K562 (cell line): ENCODE results near the gene POLR3E. TPM values are rescaled to one million over a fixed set of nuclear protein-coding genes. Genes with fewer than 3 reads are reported as not detected.
"Not testable (repeated sequence)": the region's sequence is repeated elsewhere in the genome, so short reads cannot be mapped to it uniquely, and the experiment has no call there.

Experiments used
- ATAC-seq: fragments of 200-7000 bp; cut with Tn5 transposase; 3 replicates; pipeline ENCODE4 v1.9.1; 2020; ENCODE audit warnings: moderate library complexity
- BruUV-seq: library from RNA; stranded (reverse); fragments of 400-500 nt; replicated peaks from 2 replicates; lab custom pipeline; 2021; lab: Mats Ljungman, UMichigan
- CTCF ChIA-PET: fragments of 300-600 bp; formaldehyde crosslinking; extraction: SDS; loops from one replicate; lab custom pipeline; 2021; ENCODE audit warnings: low intra/inter-chr PET ratio; lab: Yijun Ruan, JAX
- POLR2A ChIA-PET: fragments of 300-600, 350-650 bp; sonication (Branson Sonifier 250); formaldehyde crosslinking; extraction: SDS; loops from one replicate; lab custom pipeline; 2021; ENCODE audit warnings: antibody characterized with exemption, inconsistent platforms; lab: Yijun Ruan, JAX
- DNase-seq, 4 experiments: peaks; one replicate each; pipeline versions ENCODE4 v3.0.0 to v3.0.0-alpha.2; 2011 to 2018; ENCODE audit warnings: low spot score in 3 of 4, mixed read lengths in 3 of 4; ENCODE audit errors: extremely low read depth in 1 of 4
- FAIRE-seq: peaks from 2 replicates; lab custom pipeline; 2011; peaks lifted over from hg19 to GRCh38; lab: Jason Lieb, UNC
- H2AFZ ChIP-seq: 2 replicates; pipeline ENCODE4 v1.6.0; 2011; ENCODE audit warnings: low read depth, low read length, control low read depth, inconsistent platforms
- H3K27ac ChIP-seq: fragments of 200-600 bp; 3 replicates; pipeline ENCODE4 v1.8.0; 2011; ENCODE audit warnings: low read depth, mild to moderate bottlenecking, control low read depth, inconsistent platforms, low read length, moderate library complexity, mixed read lengths; ENCODE audit errors: extremely low read depth
- H3K27me3 ChIP-seq, 2 experiments: fragments of 300-600 bp in 1 of 2; 2 replicates in 1 of 2; 3 replicates in 1 of 2; pipeline versions ENCODE4 v1.6.0 to v1.8.0; 2011; ENCODE audit warnings: inconsistent platforms in 2 of 2, low read length in 2 of 2, mild to moderate bottlenecking in 1 of 2, mixed read lengths in 1 of 2, moderate library complexity in 1 of 2; ENCODE audit not compliant: control insufficient read depth in 2 of 2, insufficient read depth in 2 of 2
- H3K36me3 ChIP-seq: fragments of 300-600 bp; 3 replicates; pipeline ENCODE4 v1.8.0; 2011; ENCODE audit warnings: mild to moderate bottlenecking, low read length, inconsistent platforms; ENCODE audit not compliant: control insufficient read depth, insufficient read depth
- H3K4me1 ChIP-seq, 2 experiments: fragments of 200-600 bp in 1 of 2; replicated peaks in 1 of 2; 2 replicates in 1 of 2; 3 replicates in 1 of 2; pipeline versions ENCODE4 v1.5.1 to v1.8.0; 2011; ENCODE audit warnings: inconsistent platforms in 2 of 2, low read length in 2 of 2, mild to moderate bottlenecking in 1 of 2, mixed read lengths in 1 of 2, moderate library complexity in 1 of 2; ENCODE audit not compliant: control insufficient read depth in 2 of 2, insufficient read depth in 2 of 2
- H3K4me2 ChIP-seq: 2 replicates; pipeline ENCODE4 v1.6.1; 2011; ENCODE audit warnings: low read length, control low read depth, inconsistent platforms, mixed read lengths; ENCODE audit not compliant: insufficient read depth
- H3K4me3 ChIP-seq: fragments of 200-600 bp; sonication (generic), shearing (Covaris generic); 2 replicates; pipeline ENCODE4 v1.5.1; 2016; ENCODE audit warnings: control low read depth, inconsistent platforms
- H3K79me2 ChIP-seq: fragments of 200-600 bp; 3 replicates; pipeline ENCODE4 v1.8.0; 2011; ENCODE audit warnings: low read length, inconsistent platforms; ENCODE audit not compliant: control insufficient read depth, insufficient read depth
- H3K9ac ChIP-seq, 2 experiments: 2 replicates each; pipeline versions ENCODE4 v1.6.0 to v1.6.1; 2011; ENCODE audit warnings: low read depth in 2 of 2, low read length in 2 of 2, control low read depth in 1 of 2, inconsistent platforms in 1 of 2, mild to moderate bottlenecking in 1 of 2, mixed read lengths in 1 of 2; ENCODE audit not compliant: insufficient read depth in 1 of 2
- H3K9me1 ChIP-seq: one replicate; pipeline ENCODE4 v1.6.0; 2011; ENCODE audit warnings: inconsistent platforms, mild to moderate bottlenecking, low read length, moderate library complexity; ENCODE audit not compliant: control insufficient read depth, insufficient read depth
- H3K9me3 ChIP-seq: replicated peaks from 2 replicates; pipeline ENCODE4 v1.5.1; 2011; ENCODE audit warnings: low read depth, low read length, inconsistent platforms; ENCODE audit not compliant: control insufficient read depth, insufficient read depth
- H4K20me1 ChIP-seq: replicated peaks from 2 replicates; pipeline ENCODE4 v1.6.1; 2011; ENCODE audit warnings: low read length, inconsistent platforms, mixed read lengths; ENCODE audit not compliant: control insufficient read depth, insufficient read depth
- ARID2 ChIP-seq: fragments of 450-650 bp; IDR thresholded peaks from 2 replicates; pipeline ENCODE4 v1.6.1; 2017; ENCODE audit warnings: antibody characterized with exemption, mild to moderate bottlenecking
- ATF4 ChIP-seq: fragments of 450-650 bp; formaldehyde crosslinking; IDR thresholded peaks from 2 replicates; pipeline ENCODE4 v1.4.0; 2022; ENCODE audit warnings: mild to moderate bottlenecking, moderate library complexity
- CEBPG ChIP-seq, 3 experiments: fragments of 200-800 bp in 1 of 3; sonication (Bioruptor generic) in 1 of 3; sonication (generic) in 1 of 3; formaldehyde crosslinking in 1 of 3; IDR thresholded peaks in 2 of 3; conservative IDR thresholded peaks in 1 of 3; 2 replicates each; pipeline versions ENCODE4 v1.6.1 to v1.8.0; 2016 to 2022; ENCODE audit warnings: missing compliant biosample characterization in 2 of 3, missing genetic modification characterization in 2 of 3, mild to moderate bottlenecking in 1 of 3, missing genetic modification reagents in 1 of 3
- NR3C1 ChIP-seq: sonication (generic); formaldehyde crosslinking; IDR thresholded peaks from 2 replicates; pipeline ENCODE4 v1.8.1; 2022; ENCODE audit warnings: missing genetic modification reagents
- TBP ChIP-seq: optimal IDR thresholded peaks from 2 replicates; pipeline ENCODE3; 2011; ENCODE audit warnings: low read depth, low read length, improper control_type of control experiment
- THAP12 ChIP-seq: fragments of 250-450 bp; sonication (Bioruptor Pico); IDR thresholded peaks from 2 replicates; pipeline ENCODE4 v1.9.0; 2021; ENCODE audit warnings: mild to moderate bottlenecking, inconsistent platforms
- WGBS: fragments of 100-300 bp; shearing (Covaris generic); methylation state at CpG from one replicate; pipeline ENCODE4 v1.1.6; 2016; ENCODE audit warnings: low coverage, mixed read lengths; ENCODE audit not compliant: insufficient coverage; ENCODE audit errors: missing lambda C conversion rate; 5-methylcytosine and 5-hydroxymethylcytosine counted together
- in situ Hi-C: fragments of 300-500 bp; cut with MboI; formaldehyde crosslinking; loops from 4 replicates; pipeline ENCODE4 v1.15.0; 2018; ENCODE audit warnings: inconsistent platforms, mixed read lengths
- intact Hi-C: fragments of 100-400 bp; cut with micrococcal nuclease; formaldehyde crosslinking; loops from 2 replicates; pipeline ENCODE4 v1.14.2; 2022
- polyA plus RNA-seq, 8 experiments: library from polyadenylated mRNA; depleted of rRNA in 4 of 8; stranded (reverse) in 5 of 8; unstranded in 3 of 8; fragments of >200 nt; fragmentation: Nextera tagmentation in 2 of 8; fragmentation: Illumina TruSeq in 1 of 8; extraction: Ambion mirVana in 2 of 8; extraction: Trizol in 1 of 8; gene quantifications; 2 replicates each; pipeline versions ENCODE4 v1.2.1 to v1.2.3, GENCODE V29; 2011 to 2014; ENCODE audit warnings: inconsistent platforms in 1 of 8, missing spikeins in 1 of 8
- total RNA-seq, 7 experiments: library from RNA; depleted of rRNA in 6 of 7; stranded (reverse); fragments of >200 nt in 6 of 7; fragmentation: Illumina TruSeq in 2 of 7; extraction: Trizol in 2 of 7; gene quantifications; 2 replicates each; pipeline versions ENCODE4 v1.2.1 to v1.2.3, GENCODE V29; 2011 to 2021; ENCODE audit warnings: low replicate concordance in 1 of 7

The POLR3E gene
- total and polyA plus RNA-seq, 9 of the 15 experiments (the other 6 are each of a cell fraction or from before 2014, with no cell fraction given) = 17.7 to 151 (median 82.6) TPM

DNA sequence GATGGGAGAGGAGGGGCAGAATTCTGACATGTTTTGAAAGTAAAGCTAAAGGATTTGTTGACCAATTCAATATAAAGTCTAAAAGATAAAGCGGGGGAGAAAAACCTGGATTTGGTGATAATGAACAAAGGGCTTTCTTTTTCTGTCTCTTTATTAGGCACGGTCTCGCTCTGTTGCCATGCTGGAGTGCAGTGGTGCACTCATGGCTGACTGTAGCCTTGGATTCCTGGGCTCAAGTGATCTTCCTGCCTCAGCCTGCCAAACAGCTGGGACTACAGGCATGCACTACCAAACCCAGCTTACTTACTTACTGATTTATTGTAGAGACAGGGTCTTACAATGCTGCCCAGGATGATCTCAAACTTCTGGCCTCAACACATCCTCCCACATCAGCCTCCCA lies 69.7 kb downstream of the POLR3E start:
- Histone ChIP-seq H3K9me1 (no peaks in the 10 kb centered on the region), H4K20me1 (no peaks in the 10 kb centered on the region), H3K9me3 (no peaks in the 10 kb centered on the region), H2AFZ (no peak overlapping the region), H3K4me2 (no peak overlapping the region), H3K27me3 (no peaks in the 10 kb centered on the region), H3K27ac (no peak overlapping the region), H3K4me3 (no peak overlapping the region), H3K36me3 (peaks cover 67% of the 10 kb centered on the region), H3K9ac (no peak overlapping the region), H3K79me2 (peaks cover 64% of the 10 kb centered on the region), H3K4me1 (peaks cover 0 to 12% of the 10 kb centered on the region in 2 experiments; a peak in 3 of 5 replicates)
- no peak for FAIRE-seq
- ChIA-PET POLR2A (interaction anchor here (1.2 kb wide), 1 partner anchor 9 kb away, joined by 3 read pairs; no protein-coding TSS in a partner anchor), CTCF (no interaction called here)
- intact Hi-C loops (no loop called here), in situ Hi-C loops (no loop called here)
- TF ChIP-seq TBP (no peak), CEBPG (CRISPR knock-in tag; IDR thresholded peaks at IDR 0.05) (no peak), CEBPG (tag; conservative IDR thresholded peaks at IDR 0.05 in 1 of 2, IDR thresholded peaks at IDR 0.05 in 1 of 2) (no peak), THAP12 (CRISPR knock-in tag) (no peak), ARID2 (no peak), ATF4 (CRISPR knock-in tag) (no peak), NR3C1 (CRISPR knock-in tag) (no peak)
- no peak for ATAC-seq
- no peak for DNase-seq
- 92% methylated on average over 3 of the region's 3 CpGs for WGBS
- no TSS peak for BruUV-seq

GRCh38 chr16:22368200-22368826 lies 71.1 kb downstream of the POLR3E start:
- H3K4me3 ChIP-seq, DNase-seq, BruUV-seq, H3K27me3 ChIP-seq, in situ Hi-C loops, H3K9me3 ChIP-seq, POLR2A ChIA-PET, H3K9me1 ChIP-seq, intact Hi-C loops, CTCF ChIA-PET, H3K27ac ChIP-seq, H4K20me1 ChIP-seq, H2AFZ ChIP-seq, H3K4me2 ChIP-seq, H3K9ac ChIP-seq, ATAC-seq, FAIRE-seq: not testable (repeated sequence)
- H3K4me1 ChIP-seq = peaks cover 0 to 23% of the 10 kb centered on the region in 2 experiments; a peak in 3 of 5 replicates
- H3K36me3 ChIP-seq = peaks cover 63% of the 10 kb centered on the region
- peaks cover 78% of the 10 kb centered on the region for H3K79me2 ChIP-seq
- whole genome bisulfite sequencing = 83% methylated on average over 8 of the region's 8 CpGs
